Panc1 (cell line): Measurements from ENCODE around the gene FGF14. TPM values are rescaled to one million over a fixed set of nuclear protein-coding genes. Genes with fewer than 3 reads are reported as not detected.

Source experiments
- ATAC-seq: fragments of 200-7000 bp; cut with Tn5 transposase; 2 replicates; pipeline ENCODE4 v1.9.1; 2020; ENCODE audit warnings: mild to moderate bottlenecking, moderate library complexity
- BruUV-seq: library from RNA; stranded (reverse); fragments of 400-500 nt; replicated peaks from 2 replicates; lab custom pipeline; 2021; lab: Mats Ljungman, UMichigan
- CTCF ChIA-PET: fragments of 300-600 bp; sonication (Branson Sonifier 250); formaldehyde crosslinking; loops from one replicate; lab custom pipeline; 2022; ENCODE audit warnings: antibody characterized with exemption; lab: Charles Lee
- POLR2A ChIA-PET: fragments of 300-600 bp; sonication (Branson Sonifier 250); formaldehyde crosslinking; loops from one replicate; lab custom pipeline; 2022; ENCODE audit warnings: antibody characterized with exemption; lab: Charles Lee
- DNase-seq: peaks from one replicate; pipeline ENCODE4 v3.0.0-alpha.2; 2010; ENCODE audit warnings: low read depth, low spot score
- H3K27ac ChIP-seq: 2 replicates; pipeline ENCODE4 v1.5.1; 2011; ENCODE audit warnings: mild to moderate bottlenecking, low read length, inconsistent platforms
- H3K27me3 ChIP-seq: fragments of 200-500 bp; sonication (Bioruptor generic); 2 replicates; pipeline ENCODE4 v1.6.0; 2014; ENCODE audit warnings: low read length, inconsistent platforms; ENCODE audit not compliant: control insufficient read depth, insufficient read depth
- H3K36me3 ChIP-seq: fragments of 200-500 bp; sonication (Bioruptor generic); 2 replicates; pipeline ENCODE4 v1.5.1; 2014; ENCODE audit warnings: inconsistent platforms, mild to moderate bottlenecking, low read length, moderate library complexity; ENCODE audit not compliant: control insufficient read depth, insufficient read depth
- H3K4me1 ChIP-seq: 2 replicates; pipeline ENCODE4 v1.5.1; 2011; ENCODE audit warnings: inconsistent platforms, mild to moderate bottlenecking, low read length, moderate library complexity; ENCODE audit not compliant: control insufficient read depth, insufficient read depth
- H3K4me3 ChIP-seq, 2 experiments: 2 replicates each; pipeline ENCODE4 v1.5.1; 2011 to 2012; ENCODE audit warnings: low read depth in 2 of 2, low read length in 2 of 2, mild to moderate bottlenecking in 2 of 2, inconsistent platforms in 1 of 2, moderate library complexity in 1 of 2
- H3K9me3 ChIP-seq: fragments of 200-500 bp; sonication (Bioruptor generic); 2 replicates; pipeline ENCODE4 v1.5.1; 2014; ENCODE audit warnings: low read depth, mild to moderate bottlenecking, inconsistent platforms, low read length, moderate library complexity; ENCODE audit not compliant: control insufficient read depth, insufficient read depth
- CTCF ChIP-seq: fragments of 450-650 bp; IDR thresholded peaks from 2 replicates; pipeline ENCODE4 v1.5.1; 2017; ENCODE audit warnings: mild to moderate bottlenecking
- POLR2AphosphoS5 ChIP-seq: IDR thresholded peaks from 2 replicates; pipeline ENCODE4 v1.6.1; 2012; ENCODE audit warnings: mild to moderate bottlenecking, low read depth, low read length, moderate library complexity
- REST ChIP-seq, 2 experiments: IDR thresholded peaks; 2 replicates each; pipeline ENCODE4 v1.6.1; 2011 to 2012; ENCODE audit warnings: low read depth in 2 of 2, control low read depth in 1 of 2, low read length in 1 of 2, mild to moderate bottlenecking in 1 of 2, moderate library complexity in 1 of 2; ENCODE audit not compliant: insufficient read depth in 1 of 2
- SIN3A ChIP-seq: IDR thresholded peaks from 2 replicates; pipeline ENCODE4 v1.6.1; 2012; ENCODE audit warnings: low read depth, mild to moderate bottlenecking, low read length, moderate library complexity, borderline replicate concordance; ENCODE audit not compliant: insufficient read depth
- TCF7L2 ChIP-seq: IDR thresholded peaks from 2 replicates; pipeline ENCODE4 v1.6.1; 2011; ENCODE audit warnings: mild to moderate bottlenecking, low read depth, low read length, inconsistent platforms
- in situ Hi-C: cut with HindIII; loops from 2 replicates; pipeline ENCODE4 v1.10.0; 2016; ENCODE audit warnings: low sequenced_read_pairs, low pct_unique_long_range_greater_than_20kb
- intact Hi-C: fragments of 100-400 bp; cut with micrococcal nuclease; formaldehyde crosslinking; loops from one replicate; pipeline ENCODE4 v1.10.0; 2022; ENCODE audit not compliant: unreplicated experiment
- total RNA-seq: library from RNA; stranded (reverse); gene quantifications from one replicate; pipeline ENCODE4 v1.2.1, GENCODE V29; 2021; ENCODE audit not compliant: unreplicated experiment

Gene FGF14
- total RNA-seq, 1 experiment from 2014 or later = 0.03 TPM

DNA sequence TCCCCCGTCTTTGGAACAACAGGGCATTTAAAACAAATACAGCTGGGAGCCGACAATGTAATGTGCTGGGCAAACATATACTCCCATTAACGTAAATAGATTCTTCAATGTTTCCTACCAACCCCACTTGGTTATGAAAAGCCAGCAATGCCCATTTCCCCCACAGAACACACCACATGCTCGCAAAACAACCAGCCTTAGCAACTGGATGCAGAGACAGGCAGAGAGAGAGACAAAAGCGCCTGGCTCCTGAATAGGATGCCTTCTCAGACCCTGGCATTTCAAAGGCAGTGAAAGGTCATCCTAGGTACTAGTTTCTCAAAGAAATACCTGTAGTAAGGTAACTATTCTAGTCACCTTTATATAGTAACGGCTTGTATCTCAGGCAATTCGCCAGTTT lies 486.5 kb downstream of the FGF14 start:
- no TSS peak for BruUV-seq
- Histone ChIP-seq H3K4me3 (no peak overlapping the region), H3K36me3 (no peaks in the 10 kb centered on the region), H3K4me1 (no peaks in the 10 kb centered on the region), H3K27ac (no peak overlapping the region), H3K27me3 (peaks cover 7% of the 10 kb centered on the region), H3K9me3 (no peaks in the 10 kb centered on the region)
- in situ Hi-C loops = no loop called here
- ChIA-PET CTCF (no interaction called here), POLR2A (no interaction called here)
- ATAC-seq = no peak
- DNase-seq = no peak
- no peak for TF ChIP-seq POLR2AphosphoS5
- TF ChIP-seq TCF7L2 = no peak
- no peak for TF ChIP-seq CTCF
- no peak for TF ChIP-seq REST (IDR thresholded peaks at IDR 0.05; ENCODE audit: insufficient read depth in 1 of 2, low read depth in 2 of 2, low read length in 1 of 2)
- TF ChIP-seq SIN3A = no peak
- intact Hi-C loops = no loop called here

DNA sequence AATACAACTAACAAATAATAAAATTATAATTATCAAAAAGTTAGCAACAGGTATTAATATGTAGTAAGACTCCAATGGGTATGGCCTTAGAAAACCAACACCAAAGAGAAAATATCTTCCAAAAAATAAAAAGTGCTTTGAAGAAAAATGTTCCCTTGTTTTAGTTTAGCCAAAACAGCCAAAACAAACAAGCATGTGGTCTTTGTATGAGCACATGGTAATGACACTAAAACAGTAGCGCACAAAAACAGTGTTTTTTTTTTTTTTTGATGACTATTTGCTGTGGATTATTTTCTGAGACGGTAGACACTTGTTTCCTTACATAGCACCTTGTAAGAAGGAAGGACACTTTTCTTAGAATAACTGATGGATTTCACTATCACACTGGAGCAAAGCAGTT lies 490.1 kb downstream of the FGF14 start:
- Histone ChIP-seq H3K27me3 (no peaks in the 10 kb centered on the region; the same call in 1 of the 2 replicates), H3K4me1 (no peaks in the 10 kb centered on the region), H3K4me3 (no peak overlapping the region), H3K27ac (no peak overlapping the region), H3K36me3 (no peaks in the 10 kb centered on the region), H3K9me3 (no peaks in the 10 kb centered on the region)
- intact Hi-C loops (no loop called here), in situ Hi-C loops (no loop called here)
- ATAC-seq (no peak), DNase-seq (no peak)
- BruUV-seq = no TSS peak
- TF ChIP-seq POLR2AphosphoS5 = no peak
- no peak for TF ChIP-seq CTCF
- TF ChIP-seq TCF7L2 = no peak
- TF ChIP-seq SIN3A = no peak
- no peak for TF ChIP-seq REST (IDR thresholded peaks at IDR 0.05; ENCODE audit: insufficient read depth in 1 of 2, low read depth in 2 of 2, low read length in 1 of 2)
- POLR2A ChIA-PET = no interaction called here
- CTCF ChIA-PET = no interaction called here
